Neutrophil (primary cell): Measurements from ENCODE around the gene ACAD11.

Source experiments
- H3K27ac ChIP-seq: fragments of 200-600 bp; sonication (generic); 2 replicates; pipeline ENCODE4 v1.5.1; 2016; ENCODE audit warnings: mild to moderate bottlenecking, moderate library complexity
- H3K27me3 ChIP-seq: fragments of 200-600 bp; sonication (generic); 2 replicates; pipeline ENCODE4 v1.6.0; 2016; ENCODE audit warnings: mild to moderate bottlenecking
- H3K36me3 ChIP-seq: fragments of 200-600 bp; sonication (generic); 2 replicates; pipeline ENCODE4 v1.5.1; 2017
- H3K4me1 ChIP-seq, 2 experiments: fragments of 200-600 bp in 1 of 2; sonication (generic) in 1 of 2; 1 replicate in 1 of 2; 2 replicates in 1 of 2; pipeline versions ENCODE4 v1.5.1 to v1.6.1; 2013 to 2016; ENCODE audit warnings: low read depth in 1 of 2, low read length in 1 of 2, mild to moderate bottlenecking in 1 of 2, moderate library complexity in 1 of 2; ENCODE audit not compliant: control insufficient read depth in 1 of 2, insufficient read depth in 1 of 2
- H3K4me3 ChIP-seq, 2 experiments: fragments of 200-600 bp in 1 of 2; sonication (generic) in 1 of 2; 1 replicate in 1 of 2; 2 replicates in 1 of 2; pipeline ENCODE4 v1.5.1; 2013 to 2016; ENCODE audit warnings: low read depth in 1 of 2, low read length in 1 of 2, mild to moderate bottlenecking in 1 of 2, moderate library complexity in 1 of 2
- H3K9me3 ChIP-seq: fragments of 200-600 bp; sonication (generic); 2 replicates; pipeline ENCODE4 v1.5.1; 2016
- TF ChIP-seq, protein P1 (sequence below): fragments of 200-600 bp; sonication (generic); IDR thresholded peaks from 2 replicates; pipeline ENCODE4 v1.5.1; 2016; ENCODE audit warnings: antibody characterized with exemption

Gene ACAD11

GRCh38 chr3:132638706-132639105 is 20.9 kb downstream of the ACAD11 start:
- H3K27me3 ChIP-seq: no peaks in the 10 kb centered on the region
- H3K4me3 ChIP-seq: no peak overlapping the region
- H3K27ac ChIP-seq: no peak overlapping the region
- H3K36me3 ChIP-seq: peaks cover 31% of the 10 kb centered on the region
- no peaks in the 10 kb centered on the region for H3K9me3 ChIP-seq
- TF ChIP-seq, protein P1, sequence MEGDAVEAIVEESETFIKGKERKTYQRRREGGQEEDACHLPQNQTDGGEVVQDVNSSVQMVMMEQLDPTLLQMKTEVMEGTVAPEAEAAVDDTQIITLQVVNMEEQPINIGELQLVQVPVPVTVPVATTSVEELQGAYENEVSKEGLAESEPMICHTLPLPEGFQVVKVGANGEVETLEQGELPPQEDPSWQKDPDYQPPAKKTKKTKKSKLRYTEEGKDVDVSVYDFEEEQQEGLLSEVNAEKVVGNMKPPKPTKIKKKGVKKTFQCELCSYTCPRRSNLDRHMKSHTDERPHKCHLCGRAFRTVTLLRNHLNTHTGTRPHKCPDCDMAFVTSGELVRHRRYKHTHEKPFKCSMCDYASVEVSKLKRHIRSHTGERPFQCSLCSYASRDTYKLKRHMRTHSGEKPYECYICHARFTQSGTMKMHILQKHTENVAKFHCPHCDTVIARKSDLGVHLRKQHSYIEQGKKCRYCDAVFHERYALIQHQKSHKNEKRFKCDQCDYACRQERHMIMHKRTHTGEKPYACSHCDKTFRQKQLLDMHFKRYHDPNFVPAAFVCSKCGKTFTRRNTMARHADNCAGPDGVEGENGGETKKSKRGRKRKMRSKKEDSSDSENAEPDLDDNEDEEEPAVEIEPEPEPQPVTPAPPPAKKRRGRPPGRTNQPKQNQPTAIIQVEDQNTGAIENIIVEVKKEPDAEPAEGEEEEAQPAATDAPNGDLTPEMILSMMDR: no peak
- peaks cover 21% of the 10 kb centered on the region in 2 experiments for H3K4me1 ChIP-seq

DNA sequence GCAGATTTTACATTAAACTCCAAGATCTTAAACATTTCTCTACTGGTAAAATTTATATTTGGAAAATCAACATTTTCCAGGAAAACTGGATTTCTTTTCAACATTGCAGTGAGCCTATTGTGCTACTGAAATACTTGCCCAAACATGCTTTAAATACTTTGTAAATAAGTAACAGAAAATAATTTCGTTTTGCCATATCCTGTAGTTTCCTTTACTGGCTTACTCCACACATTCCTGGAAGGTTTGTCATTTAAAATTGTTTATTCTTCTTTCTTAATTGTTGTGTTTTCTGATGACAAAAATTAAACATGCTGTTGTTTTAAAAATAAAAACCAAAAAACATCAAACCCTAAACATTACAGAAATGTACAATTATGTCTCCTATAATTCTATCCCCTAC is 22.0 kb downstream of the ACAD11 start:
- TF ChIP-seq, protein P1: no peak
- Histone ChIP-seq H3K9me3 (no peaks in the 10 kb centered on the region), H3K4me3 (no peak overlapping the region), H3K36me3 (peaks cover 31% of the 10 kb centered on the region), H3K4me1 (peaks cover 9 to 10% of the 10 kb centered on the region in 2 experiments), H3K27me3 (no peaks in the 10 kb centered on the region), H3K27ac (no peak overlapping the region)

GRCh38 chr3:132635052-132635451 is 24.6 kb downstream of the ACAD11 start:
- H3K27ac ChIP-seq: no peak overlapping the region
- H3K36me3 ChIP-seq: peaks cover 31% of the 10 kb centered on the region
- TF ChIP-seq, protein P1: no peak
- H3K27me3 ChIP-seq: no peaks in the 10 kb centered on the region
- no peaks in the 10 kb centered on the region for H3K9me3 ChIP-seq
- no peak overlapping the region for H3K4me3 ChIP-seq
- H3K4me1 ChIP-seq: no peaks in the 10 kb centered on the region

DNA sequence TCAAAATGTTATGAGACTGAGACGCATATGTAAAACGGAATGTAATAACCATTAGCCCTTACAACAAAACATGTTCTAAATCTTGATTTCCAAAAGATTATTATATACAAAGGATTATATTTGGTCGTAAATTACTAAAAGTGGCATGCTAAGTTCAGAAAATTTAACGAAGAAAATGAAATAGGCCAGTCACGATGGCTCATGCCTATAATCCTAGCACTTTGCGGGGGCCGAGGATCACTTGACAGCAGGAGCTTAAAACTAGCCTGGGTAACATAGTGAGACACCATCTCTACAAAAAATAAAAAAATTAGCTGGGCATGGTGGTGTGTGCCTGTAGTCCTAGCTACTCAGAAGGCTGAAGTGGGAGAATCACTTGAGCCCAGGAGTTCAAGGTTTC is 29.0 kb downstream of the ACAD11 start:
- no peaks in the 10 kb centered on the region for H3K9me3 ChIP-seq
- H3K4me1 ChIP-seq: no peaks in the 10 kb centered on the region
- H3K27ac ChIP-seq: no peak overlapping the region
- H3K4me3 ChIP-seq: no peak overlapping the region
- no peaks in the 10 kb centered on the region for H3K27me3 ChIP-seq
- H3K36me3 ChIP-seq: peaks cover 29% of the 10 kb centered on the region
- TF ChIP-seq, protein P1: no peak

DNA sequence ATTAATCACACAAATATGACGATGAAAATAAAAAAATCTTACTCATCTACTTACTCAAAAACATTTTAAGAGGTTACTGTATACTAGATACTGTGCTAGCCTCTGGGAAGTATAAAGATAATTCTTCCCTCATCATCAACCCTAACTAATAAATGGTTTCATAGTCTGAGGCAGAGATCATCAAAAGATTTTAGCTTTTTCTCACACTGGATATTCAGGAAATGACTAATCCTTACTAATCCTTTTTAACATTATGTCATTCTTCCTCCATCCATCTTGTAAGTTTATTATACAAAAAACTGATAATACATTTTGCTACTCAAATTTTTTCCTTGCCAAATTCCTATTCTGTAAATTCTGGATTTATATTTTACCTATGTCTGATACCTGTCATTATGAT is 29.7 kb downstream of the ACAD11 start:
- H3K36me3 ChIP-seq: peaks cover 33% of the 10 kb centered on the region
- H3K27ac ChIP-seq: no peak overlapping the region
- no peak overlapping the region for H3K4me3 ChIP-seq
- H3K4me1 ChIP-seq: no peaks in the 10 kb centered on the region
- TF ChIP-seq, protein P1: no peak
- no peaks in the 10 kb centered on the region for H3K9me3 ChIP-seq
- H3K27me3 ChIP-seq: no peaks in the 10 kb centered on the region

GRCh38 chr3:132628157-132628556 is 31.5 kb downstream of the ACAD11 start:
- H3K36me3 ChIP-seq: peaks cover 38% of the 10 kb centered on the region
- TF ChIP-seq, protein P1: no peak
- no peaks in the 10 kb centered on the region for H3K9me3 ChIP-seq
- no peak overlapping the region for H3K4me3 ChIP-seq
- H3K4me1 ChIP-seq: no peaks in the 10 kb centered on the region
- no peaks in the 10 kb centered on the region for H3K27me3 ChIP-seq
- H3K27ac ChIP-seq: no peak overlapping the region
